GM18511 (cell line): ENCODE measurements around the gene MROH7.

Experiments used
- ATAC-seq: cut with Tn5 transposase; IDR thresholded peaks from one replicate; pipeline ENCODE4 v1.9.1; 2021; ENCODE audit warnings: mild to moderate bottlenecking, moderate library complexity; ENCODE audit not compliant: unreplicated experiment

The MROH7 gene

DNA sequence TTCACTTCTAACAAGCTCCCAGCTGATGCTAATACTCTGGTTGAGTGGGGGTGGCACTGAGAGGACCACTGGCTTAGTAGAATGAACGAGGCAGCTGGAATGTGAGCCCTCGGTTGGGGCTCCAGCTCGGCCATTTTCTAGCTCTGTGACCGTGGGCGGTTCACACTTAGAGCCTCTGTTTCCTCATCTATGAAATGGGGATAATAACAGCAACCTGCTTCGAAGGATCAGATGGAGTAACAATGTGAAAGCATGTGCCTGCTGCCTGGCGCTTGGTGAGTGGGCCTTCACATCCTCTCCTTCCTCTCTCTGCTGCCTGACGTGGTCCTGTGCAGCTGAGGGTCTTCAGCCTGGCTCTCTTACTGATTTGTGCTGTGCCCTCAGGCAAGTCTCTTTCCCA is 53.2 kb downstream of the MROH7 start:
- ATAC-seq: no peak

DNA sequence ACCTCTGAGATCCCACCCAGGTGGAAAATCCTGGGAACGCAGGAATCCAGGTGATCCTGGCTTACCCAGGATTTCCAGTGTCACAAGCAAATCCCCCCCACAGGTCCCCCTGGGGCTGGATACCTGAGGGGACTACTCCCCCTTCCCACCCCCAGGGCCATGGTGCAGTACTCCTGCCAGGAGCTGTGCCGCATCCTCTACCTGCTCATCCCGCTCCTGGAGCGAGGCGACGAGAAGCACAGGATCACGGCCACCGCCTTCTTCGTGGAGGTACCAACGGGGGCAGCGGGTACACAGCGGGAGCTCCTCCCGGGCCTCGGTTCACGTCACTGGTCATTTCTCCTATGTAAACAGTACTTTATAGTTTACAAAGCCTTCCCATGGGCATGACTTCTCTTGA is 53.6 kb downstream of the MROH7 start:
- no peak for ATAC-seq

DNA sequence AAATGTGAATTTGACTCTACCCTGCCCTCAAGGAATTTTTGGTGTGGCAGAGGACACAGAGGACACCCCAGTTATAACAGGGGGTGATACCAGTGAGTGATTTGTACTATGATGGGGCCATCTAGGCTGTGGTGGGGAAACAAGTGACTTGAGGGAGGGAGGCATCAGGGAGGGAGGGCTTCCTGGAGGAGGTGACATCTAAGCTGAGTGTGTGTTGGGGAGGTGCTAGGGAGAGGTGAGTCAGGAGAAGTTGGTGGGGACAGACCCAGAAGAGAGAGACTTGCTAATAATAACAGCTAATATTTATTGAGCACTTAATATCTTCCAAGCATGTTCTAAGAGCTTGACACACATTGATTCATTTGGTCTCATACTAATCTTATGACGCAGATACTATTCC is 54.2 kb downstream of the MROH7 start:
- no peak for ATAC-seq

DNA sequence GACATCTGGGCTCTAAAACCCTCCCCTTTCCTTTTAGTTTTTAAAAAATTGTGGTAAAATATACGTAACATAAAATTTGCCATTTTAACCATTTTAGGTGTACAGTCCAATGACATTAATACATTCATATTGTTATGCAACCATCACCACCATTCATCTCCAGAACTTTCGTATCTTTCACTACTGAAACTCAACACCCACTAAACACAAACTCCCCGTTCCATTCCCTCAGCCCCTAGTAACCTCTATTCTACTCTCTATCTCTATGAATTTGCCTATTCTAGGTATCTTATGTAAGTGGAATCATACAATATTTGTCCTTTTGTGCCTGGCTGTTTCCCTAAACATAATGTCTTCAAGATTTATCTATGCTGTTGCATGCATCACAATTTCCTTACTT is 54.7 kb downstream of the MROH7 start:
- no peak for ATAC-seq

DNA sequence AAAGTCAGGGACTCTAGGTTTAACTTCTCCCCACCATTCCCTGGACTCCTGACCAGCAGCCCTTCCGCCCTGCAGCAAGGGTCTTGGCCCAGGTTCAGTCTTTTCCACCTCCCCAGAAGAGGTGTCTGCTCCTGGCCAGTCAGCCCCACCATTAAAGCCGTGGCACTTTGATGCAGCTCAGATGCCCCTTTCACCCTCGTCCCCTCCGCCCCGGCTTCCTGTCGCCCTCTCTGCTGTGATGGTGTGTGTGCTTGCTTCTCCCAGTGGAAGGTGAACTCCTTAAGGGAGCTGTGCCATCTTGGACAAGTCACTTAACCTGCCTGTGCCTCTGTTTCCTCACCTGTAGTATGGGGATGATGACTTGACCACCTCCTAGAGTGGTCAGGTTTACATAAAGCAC is 56.3 kb downstream of the MROH7 start:
- no peak for ATAC-seq

DNA sequence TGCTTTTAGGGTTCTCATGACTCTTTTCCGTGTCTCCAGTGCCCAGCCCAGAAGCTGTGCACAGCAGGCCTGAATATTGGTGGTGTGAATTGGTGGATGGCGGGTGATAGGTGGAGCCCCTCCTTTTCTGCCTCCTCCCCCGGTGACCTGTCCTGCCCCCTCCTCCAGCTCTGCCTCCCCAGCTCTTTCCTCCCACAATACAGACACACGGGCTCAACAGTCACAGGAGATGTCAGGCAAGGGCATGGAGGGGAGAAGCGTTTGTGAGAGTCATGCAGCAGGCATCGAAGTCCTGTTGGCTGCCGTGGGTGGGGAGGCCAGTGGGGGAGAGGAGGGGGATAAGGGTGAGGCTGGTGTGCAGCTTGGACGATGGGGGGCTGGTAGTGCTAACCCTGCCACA is 56.8 kb downstream of the MROH7 start:
- ATAC-seq: no peak

DNA sequence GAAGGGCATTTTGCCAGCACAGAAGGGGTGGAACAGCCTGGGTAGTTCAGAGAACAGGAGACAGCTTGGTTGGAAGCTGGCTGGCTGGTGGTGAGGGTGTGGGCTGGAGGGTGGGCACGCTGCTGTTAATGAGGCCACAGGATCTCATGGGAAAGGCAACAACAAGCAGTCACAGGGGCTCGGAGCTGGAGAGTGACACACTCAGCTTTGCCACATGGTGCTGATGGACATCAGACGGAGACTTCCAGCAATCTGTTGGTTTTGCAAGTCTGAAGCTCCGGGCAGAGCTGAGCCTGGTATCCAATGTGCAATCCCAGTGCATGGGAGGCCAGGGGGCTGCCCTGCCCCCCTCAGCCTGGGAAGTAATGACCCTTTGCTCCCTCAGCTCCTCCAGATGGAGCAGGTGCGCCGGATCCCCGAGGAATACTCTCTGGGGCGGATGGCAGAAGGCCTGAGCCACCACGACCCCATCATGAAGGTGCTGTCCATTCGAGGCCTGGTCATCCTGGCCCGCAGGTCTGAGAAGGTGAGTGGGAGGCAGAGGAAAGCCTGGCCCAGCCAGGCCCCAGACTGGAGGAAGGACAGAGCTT is 58.4 kb downstream of the MROH7 start:
- no peak for ATAC-seq

DNA sequence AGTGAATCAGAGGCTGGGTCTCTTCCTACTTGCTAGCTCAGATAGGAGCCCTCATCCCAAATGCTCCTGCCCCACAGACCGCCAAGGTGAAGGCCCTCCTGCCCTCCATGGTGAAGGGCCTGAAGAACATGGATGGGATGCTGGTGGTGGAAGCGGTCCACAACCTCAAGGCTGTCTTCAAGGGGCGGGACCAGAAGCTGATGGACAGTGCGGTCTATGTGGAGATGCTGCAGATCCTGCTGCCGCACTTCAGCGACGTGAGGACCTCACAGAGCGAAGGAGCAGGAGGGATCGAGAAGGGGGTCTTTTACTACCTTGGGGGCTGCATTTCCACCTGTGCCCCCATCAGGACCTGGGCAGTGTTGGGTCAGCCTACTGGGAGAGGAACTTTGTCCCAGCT is 59.5 kb downstream of the MROH7 start:
- no peak for ATAC-seq

DNA sequence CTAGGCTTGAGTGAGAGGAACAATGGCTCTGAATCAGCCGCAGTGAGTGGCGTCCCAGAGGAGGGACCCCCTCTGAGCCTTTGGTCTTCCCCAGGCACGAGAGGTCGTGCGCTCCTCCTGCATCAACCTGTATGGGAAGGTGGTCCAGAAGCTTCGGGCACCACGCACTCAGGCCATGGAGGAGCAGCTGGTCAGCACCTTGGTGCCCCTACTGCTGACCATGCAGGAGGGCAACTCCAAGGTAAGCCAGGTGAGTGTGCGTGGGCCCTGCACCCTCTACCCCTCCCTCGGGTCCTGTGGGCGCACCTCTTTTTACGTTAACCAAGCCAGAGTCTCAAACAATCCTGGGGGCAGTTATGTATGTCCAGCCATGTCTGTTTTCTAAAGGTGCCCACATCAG is 60.4 kb downstream of the MROH7 start:
- ATAC-seq: no peak

DNA sequence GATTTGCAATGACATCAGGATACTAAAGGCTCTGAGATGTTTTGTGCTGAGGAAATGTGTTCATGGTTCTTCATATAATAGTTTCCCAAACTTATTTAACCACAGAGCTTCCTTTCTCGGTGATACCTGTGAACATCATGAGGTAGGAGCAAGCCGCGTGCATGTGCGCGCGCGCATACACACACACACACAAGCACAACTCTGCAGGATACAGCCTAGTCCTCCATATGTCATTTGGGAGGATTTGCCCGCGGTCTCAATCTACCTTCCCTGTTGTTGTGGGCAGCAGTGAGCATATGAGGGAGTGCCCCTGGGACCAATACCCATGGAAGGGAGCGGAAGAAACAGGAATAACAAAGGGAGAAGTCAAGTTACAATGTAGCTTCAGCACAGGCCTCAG is 61.9 kb downstream of the MROH7 start:
- ATAC-seq: no peak

DNA sequence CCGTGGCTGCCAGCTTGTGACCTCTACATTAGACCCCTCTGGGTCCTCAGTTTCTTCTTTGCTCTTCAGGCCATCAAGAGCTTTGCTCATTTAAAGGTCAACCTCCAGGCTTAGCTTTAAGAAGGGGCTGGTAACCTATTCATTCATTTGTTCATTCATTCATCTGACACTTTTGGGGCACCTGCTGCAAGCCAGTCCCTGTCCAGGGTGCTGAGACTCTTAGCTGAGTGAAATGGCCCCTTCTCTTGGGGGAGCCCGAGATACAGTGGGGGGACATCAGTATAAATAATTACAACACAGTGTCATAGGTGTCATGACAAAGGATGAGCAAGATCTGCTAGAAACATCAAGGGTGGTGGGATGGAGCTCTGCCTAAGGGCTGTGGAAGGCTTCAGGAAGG is 63.6 kb downstream of the MROH7 start:
- no peak for ATAC-seq

DNA sequence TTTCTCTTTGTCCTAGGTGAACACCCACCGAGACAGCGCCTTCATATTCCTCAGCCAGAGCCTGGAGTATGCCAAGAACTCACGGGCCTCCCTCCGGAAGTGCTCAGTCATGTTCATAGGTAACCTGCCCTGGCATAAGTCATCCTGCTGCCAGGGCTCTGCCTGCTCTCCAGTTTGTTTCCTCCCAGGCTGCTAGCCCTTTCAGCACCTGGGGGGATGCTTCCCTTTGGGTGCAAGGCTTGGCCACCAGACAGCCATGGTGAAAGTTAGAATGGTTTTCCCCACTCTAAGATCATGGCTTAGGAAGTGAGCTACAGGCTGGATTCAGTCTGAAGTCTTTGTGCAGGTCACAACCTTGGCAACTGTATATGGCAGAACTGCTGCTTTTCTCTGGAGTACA is 64.8 kb downstream of the MROH7 start:
- no peak for ATAC-seq

DNA sequence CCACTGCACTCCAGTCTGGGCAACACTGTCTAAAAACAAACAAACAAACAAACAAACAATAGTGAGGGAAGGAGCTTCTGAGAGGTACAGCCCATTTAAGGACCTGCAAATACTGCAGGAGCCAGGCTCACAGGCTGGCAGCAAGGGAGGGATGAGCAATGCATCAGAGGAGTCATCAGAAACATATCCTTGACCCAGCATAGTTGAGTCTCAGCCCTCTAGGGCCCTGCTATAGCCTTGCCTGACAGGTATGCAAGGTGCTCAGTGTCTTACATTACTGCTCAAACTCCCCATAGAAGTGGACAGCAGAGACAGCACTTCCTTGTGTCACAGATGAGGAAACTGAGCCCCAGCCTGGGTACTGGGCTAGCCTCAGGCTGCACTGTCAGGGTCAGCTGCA is 66.8 kb downstream of the MROH7 start:
- ATAC-seq: no peak

DNA sequence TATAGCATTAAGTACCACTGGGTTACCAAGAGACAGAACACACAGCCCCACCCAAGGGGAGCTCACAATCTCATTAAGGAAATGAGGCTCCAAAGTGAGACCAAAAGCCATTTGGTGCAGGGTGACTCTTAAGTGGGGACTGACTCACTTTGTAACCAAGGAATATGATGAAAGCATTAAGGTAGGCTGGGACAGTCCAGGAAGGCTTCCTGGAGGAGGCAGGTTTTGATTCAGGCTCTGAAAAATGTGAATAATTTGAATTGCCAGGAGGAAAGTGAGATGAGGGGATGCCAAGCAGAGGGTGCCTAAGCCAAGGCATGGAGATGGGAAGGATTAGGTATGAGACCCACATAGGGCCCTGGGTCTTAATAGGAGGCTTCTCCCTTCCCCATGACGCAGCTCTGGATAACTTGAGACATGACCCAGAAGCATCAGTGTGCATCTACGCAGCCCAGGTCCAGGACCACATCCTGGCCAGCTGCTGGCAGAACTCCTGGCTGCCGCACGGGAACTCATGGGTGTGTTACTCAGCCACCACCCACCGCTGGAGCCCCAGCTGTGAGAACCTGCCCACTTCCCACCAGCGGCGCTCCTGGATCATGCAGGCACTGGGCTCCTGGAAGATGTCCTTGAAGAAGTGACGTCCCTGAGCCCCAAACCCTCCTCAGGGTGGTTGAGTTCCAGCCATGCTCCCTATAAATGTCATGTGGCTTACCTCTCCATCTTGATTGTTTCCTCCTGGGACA is 68.1 kb downstream of the MROH7 start:
- no peak for ATAC-seq

DNA sequence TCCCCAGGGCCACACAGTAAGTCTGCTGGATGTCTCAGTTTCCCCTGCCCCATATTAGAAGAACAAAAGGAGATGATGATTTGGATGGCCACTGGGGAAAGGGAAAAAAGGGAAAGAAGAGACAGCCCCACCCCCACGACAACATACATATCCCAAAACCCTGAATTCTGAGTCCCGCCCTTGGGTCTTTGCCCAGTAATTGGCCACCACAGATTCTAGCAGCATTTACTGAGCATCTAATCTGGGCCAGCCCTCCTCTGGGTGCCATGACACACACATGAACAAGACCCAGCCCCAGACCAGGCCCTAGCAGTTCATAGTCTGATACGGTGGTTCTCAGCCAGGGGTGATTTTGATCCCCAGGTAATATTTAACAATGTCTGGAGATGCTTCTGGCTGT is 68.8 kb downstream of the MROH7 start:
- ATAC-seq: no peak

DNA sequence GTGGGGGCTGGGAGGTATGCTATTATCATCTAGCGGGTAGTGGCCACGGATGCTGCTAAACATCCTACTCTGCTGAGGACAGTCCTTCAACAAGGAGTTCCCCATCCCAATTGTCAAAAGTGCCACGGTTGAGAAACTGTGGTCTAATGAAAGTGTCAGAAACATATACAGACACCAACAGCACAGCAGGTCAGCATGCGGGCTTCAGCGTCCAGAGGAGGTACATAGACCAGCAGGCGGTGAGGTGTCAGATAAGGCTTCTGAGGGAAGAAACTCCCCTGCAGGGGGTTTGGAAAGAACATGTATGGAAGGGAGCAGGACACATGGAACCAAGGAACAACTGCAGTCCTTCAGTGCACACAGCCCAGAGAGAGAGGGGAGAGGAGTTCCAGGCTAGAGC is 69.3 kb downstream of the MROH7 start:
- ATAC-seq: no peak

DNA sequence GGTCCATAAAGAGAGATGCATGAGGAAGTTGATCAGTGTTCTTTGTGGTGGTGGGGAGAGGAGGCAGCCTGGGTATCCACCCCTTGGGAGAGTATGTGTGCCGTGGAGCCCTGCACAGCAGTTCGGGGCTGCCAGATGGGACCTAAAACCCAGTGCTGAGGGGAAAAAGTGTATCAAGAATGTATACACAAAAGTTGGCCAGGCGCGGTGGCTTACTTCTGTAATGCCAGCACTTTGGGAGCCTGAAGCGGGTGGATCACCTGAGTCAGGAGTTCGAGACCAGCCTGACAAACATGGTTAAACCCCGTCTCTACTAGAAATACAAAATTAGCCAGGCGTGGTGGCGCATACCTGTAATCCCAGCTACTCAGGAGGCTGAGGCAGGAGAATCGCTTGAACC is 70.0 kb downstream of the MROH7 start:
- no peak for ATAC-seq

DNA sequence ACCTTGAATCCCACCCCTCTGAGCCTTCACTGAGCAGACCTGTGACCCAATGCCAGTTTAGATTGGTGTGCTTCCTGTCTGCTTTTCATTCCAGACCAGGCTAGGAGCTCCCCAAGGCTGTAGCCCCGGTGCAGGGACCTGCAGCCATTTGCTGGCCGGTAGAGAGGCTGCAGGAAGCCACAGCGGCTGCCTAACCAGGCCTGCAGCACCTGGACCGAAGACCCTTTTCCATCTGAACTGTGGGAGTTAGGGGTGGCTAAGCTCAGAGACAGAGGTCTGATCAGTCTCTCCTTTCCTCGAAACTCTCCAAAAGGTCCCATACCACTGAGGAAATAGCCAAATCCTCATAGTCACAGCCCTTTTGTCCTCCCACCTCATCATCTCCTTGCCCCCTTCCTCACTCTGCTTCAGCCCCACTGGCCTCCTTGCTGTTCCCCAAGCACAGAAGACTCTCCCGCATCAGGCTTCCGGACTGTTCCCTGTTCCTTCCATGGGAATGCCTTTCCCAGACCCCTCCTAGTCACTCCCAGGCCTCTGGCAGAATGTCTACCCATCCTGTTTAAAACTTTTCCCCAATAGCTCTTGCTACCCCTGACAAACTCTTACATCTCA is 73.4 kb downstream of the MROH7 start:
- ATAC-seq: no peak

DNA sequence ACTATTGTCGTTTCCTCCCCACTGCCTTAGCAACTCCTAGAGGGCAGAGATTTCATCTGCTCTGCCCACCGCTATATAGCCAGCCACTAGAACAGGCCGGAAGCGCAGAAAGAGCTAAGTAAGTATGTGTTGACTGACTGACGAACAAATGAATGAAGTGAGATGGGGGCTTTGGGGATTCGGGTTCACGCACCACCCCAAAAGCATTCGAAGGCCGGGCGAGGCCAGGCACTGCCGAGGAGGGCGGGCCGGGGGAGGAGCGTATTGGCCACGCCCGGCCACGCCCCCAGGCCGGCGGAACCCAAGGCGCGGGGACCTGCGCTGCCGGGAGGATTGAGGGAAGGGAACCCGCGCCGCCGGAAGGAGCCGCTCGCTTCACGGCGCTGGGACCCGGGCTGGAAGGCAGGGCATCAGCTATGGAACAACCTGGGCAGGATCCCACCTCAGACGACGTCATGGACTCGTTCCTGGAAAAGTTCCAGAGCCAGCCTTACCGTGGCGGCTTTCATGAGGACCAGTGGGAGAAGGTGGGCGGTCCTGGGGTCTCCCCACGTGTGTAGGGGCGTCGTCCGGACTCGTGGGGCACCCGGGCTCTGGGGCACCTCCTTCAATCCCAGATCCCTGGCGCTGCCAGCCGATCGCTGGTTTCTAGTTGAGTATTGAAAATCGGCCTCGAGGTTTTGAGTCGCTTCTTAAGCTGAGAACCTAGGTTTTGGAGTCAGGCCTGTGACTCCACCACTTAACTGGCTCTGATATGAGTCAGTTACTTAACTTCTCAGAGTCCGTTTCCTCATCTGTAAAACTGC is 74.1 kb downstream of the MROH7 start, which contains the start of gene TTC4:
TTC4 (plus strand) TSS at position 369 of the 806 bp plus-strand sequence; CDS start at position 417, 48 bp downstream.
- ATAC-seq: peak; percentile 98

DNA sequence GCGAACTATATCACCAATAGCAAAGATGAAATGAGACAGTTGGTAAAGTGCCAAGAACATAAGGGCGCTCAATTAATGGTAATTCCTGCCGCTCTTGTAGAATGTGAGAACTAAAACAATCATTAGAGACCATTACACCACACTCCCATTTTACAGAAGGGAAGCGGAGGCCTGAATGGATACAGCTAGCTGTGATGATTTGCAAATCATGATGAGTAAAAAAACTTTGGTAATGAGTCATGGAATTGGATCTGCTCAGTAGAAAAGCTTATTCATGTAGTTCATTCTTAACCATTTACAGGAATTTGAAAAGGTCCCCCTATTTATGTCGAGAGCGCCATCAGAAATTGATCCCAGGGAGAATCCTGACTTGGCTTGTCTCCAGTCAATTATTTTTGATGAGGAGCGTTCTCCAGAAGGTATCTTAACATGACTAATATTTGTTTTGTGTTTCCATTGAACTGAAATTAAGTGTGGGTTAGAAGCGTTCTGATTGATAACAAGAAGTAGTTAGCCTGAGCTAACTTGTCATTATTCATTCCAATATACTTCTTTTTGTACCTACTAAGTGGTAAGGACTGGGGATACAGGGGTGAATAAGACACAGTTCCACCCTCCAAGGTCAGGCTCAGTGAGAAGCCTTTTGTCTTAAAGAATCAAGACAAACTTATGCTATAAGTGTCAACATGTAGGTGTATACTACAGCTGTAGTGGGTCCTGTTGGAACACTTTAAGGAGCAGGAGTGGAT is 74.9 kb downstream of the MROH7 start:
- no peak for ATAC-seq

DNA sequence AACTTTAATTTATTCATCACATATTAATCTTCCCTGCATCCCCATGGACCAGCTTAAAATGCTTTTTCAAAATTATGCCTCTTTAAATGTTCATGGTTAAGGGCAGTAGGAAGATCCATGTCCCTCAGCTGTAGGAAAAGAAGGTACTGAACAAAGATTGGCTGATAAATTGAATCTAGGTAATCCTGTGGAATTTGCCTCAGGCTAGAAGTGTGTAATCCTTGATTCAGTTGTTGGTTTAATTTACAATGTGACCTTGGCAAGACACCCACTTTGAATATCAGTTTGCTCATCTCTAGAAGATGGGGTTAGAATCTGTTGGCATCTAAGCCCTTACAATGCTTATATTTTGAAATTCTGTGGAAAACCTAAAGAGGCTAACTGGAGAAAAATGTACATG is 80.1 kb downstream of the MROH7 start:
- ATAC-seq: no peak
